Uterus (tissue), 2 donors: ENCODE data around the gene MYMX.

ENCODE experiments used
- POLR2A ChIP-seq, 2 donors: fragments of 450-650 bp; IDR thresholded peaks; one replicate each; pipeline ENCODE4 v1.6.1; 2016; ENCODE audit warnings: antibody characterized with exemption in 2 of 2, mild to moderate bottlenecking in 1 of 2, moderate library complexity in 1 of 2
- TF ChIP-seq, protein P1 (sequence below), 4 experiments: fragments of 200-600 bp in 2 of 4; fragments of 450-650 bp in 2 of 4; sonication (generic) in 2 of 4; IDR thresholded peaks; one replicate each; pipeline ENCODE4 v1.5.1; 2016 to 2019; ENCODE audit warnings: antibody characterized with exemption in 4 of 4, mild to moderate bottlenecking in 2 of 4, moderate library complexity in 1 of 4

DNA sequence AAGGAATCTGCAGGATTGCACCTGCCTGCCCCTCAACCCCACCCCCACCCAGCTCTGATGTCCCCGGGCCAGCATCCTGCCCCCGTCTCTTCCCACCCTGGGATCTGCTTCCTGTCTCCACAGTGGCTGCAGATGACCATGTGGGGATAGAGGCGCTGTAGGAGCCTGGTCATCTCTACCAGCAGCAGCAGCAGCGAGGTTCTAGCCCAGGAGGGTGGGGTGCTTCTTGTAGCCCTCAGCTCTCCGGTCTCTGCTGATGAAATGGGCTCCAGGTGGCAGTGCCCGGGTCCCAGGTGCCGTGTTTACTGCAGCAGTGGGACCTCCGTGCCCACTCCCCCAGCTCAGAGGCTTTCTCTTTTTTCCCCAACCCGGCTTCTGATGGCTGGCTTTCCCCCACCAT is 32.9 kb upstream of the MYMX start:
- TF ChIP-seq, protein P1, sequence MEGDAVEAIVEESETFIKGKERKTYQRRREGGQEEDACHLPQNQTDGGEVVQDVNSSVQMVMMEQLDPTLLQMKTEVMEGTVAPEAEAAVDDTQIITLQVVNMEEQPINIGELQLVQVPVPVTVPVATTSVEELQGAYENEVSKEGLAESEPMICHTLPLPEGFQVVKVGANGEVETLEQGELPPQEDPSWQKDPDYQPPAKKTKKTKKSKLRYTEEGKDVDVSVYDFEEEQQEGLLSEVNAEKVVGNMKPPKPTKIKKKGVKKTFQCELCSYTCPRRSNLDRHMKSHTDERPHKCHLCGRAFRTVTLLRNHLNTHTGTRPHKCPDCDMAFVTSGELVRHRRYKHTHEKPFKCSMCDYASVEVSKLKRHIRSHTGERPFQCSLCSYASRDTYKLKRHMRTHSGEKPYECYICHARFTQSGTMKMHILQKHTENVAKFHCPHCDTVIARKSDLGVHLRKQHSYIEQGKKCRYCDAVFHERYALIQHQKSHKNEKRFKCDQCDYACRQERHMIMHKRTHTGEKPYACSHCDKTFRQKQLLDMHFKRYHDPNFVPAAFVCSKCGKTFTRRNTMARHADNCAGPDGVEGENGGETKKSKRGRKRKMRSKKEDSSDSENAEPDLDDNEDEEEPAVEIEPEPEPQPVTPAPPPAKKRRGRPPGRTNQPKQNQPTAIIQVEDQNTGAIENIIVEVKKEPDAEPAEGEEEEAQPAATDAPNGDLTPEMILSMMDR (IDR thresholded peaks at IDR 0.05) = no peak
- no peak for TF ChIP-seq POLR2A (IDR thresholded peaks at IDR 0.05)
